Small intestine (tissue), 7 donors: ENCODE measurements around the gene ECHS1. TPM values are rescaled to one million over a fixed set of nuclear protein-coding genes. Genes with fewer than 3 reads are reported as not detected.

Experiments
- DNase-seq, 2 donors: peaks; one replicate each; pipeline versions ENCODE4 v3.0.0 to v3.0.0-alpha.2; 2013
- FAIRE-seq: peaks from 2 replicates; lab custom pipeline; 2012; peaks lifted over from hg19 to GRCh38; lab: Jason Lieb, UNC
- H3K27ac ChIP-seq, 3 donors: one replicate each; pipeline ENCODE4 v1.5.1; 2013; ENCODE audit warnings: low read length in 2 of 3, mild to moderate bottlenecking in 2 of 3, control low read depth in 1 of 3, inconsistent platforms in 1 of 3, low read depth in 1 of 3, moderate library complexity in 1 of 3
- H3K27me3 ChIP-seq, 3 donors: one replicate each; pipeline ENCODE4 v1.6.1; 2013; ENCODE audit warnings: low read length in 3 of 3, inconsistent platforms in 1 of 3; ENCODE audit not compliant: control insufficient read depth in 3 of 3, insufficient read depth in 3 of 3
- H3K36me3 ChIP-seq, 3 donors: one replicate each; pipeline ENCODE4 v1.6.1; 2013; ENCODE audit warnings: low read length in 3 of 3, inconsistent platforms in 1 of 3, low read depth in 1 of 3, mild to moderate bottlenecking in 1 of 3, moderate library complexity in 1 of 3; ENCODE audit not compliant: control insufficient read depth in 3 of 3, insufficient read depth in 2 of 3
- H3K4me1 ChIP-seq, 3 donors: one replicate each; pipeline ENCODE4 v1.6.1; 2013; ENCODE audit warnings: low read length in 2 of 3, inconsistent platforms in 1 of 3, low read depth in 1 of 3, mild to moderate bottlenecking in 1 of 3, moderate library complexity in 1 of 3; ENCODE audit not compliant: control insufficient read depth in 3 of 3, insufficient read depth in 2 of 3
- H3K4me3 ChIP-seq, 3 donors: one replicate each; pipeline ENCODE4 v1.5.1; 2013; ENCODE audit warnings: low read length in 3 of 3, control low read depth in 1 of 3, inconsistent platforms in 1 of 3, low read depth in 1 of 3, mild to moderate bottlenecking in 1 of 3, moderate library complexity in 1 of 3
- H3K9me3 ChIP-seq, 2 donors: one replicate each; pipeline ENCODE4 v1.6.1; 2013; ENCODE audit warnings: low read depth in 1 of 2, low read length in 1 of 2; ENCODE audit not compliant: control insufficient read depth in 2 of 2, insufficient read depth in 1 of 2
- WGBS, 3 donors: extraction: QIAGEN DNeasy Blood & Tissue Kit; methylation state at CpG; one replicate each; pipeline ENCODE4 v1.1.7; 2013; 5-methylcytosine and 5-hydroxymethylcytosine counted together
- polyA plus RNA-seq, 4 donors: library from polyadenylated mRNA; stranded (reverse) in 3 of 4; unstranded in 1 of 4; fragments of 200-250 nt in 3 of 4; fragments of 120-200 nt in 1 of 4; gene quantifications; one replicate each; pipeline versions ENCODE4 v1.2.1 to v1.2.3, GENCODE V29; 2013
- donor health status: healthy with polysubstance abuse.
- donor health status: control.
- donor health status: control.
- donor health status: Bipolar disorder and iron deficiency.
- donor health status: healthy.

The ECHS1 gene
- polyA plus RNA-seq, 4 donors = 140 to 371 (median 225) TPM

DNA sequence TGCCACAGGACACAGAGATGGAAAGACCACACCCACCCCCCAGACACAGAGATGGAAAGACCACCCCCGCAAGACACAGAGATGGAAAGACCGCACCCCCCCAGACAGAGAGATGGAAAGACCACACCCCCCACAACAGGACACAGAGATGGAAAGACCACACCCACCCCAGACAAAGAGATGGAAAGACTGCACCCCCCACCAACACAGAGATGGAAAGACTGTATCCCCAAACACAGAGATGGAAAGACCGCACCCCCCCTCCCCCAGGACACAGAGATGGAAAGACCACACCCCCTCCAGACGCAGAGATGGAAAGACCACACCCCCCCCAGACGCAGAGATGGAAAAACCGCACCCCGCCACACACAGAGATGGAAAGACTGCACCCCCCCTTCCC lies 56.4 kb downstream of the ECHS1 start:
- H3K36me3 ChIP-seq = peaks cover 0 to 18% (median 4%) of the 10 kb centered on the region in 3 donors
- 82 to 86% (median 83%) methylated on average over 7 of the region's 7 CpGs for WGBS, 3 donors
- no peak for DNase-seq
- H3K27me3 ChIP-seq = peaks cover 0 to 6% (median 5%) of the 10 kb centered on the region in 3 donors
- no peak overlapping the region for H3K27ac ChIP-seq
- H3K9me3 ChIP-seq = no peaks in the 10 kb centered on the region
- no peak overlapping the region for H3K4me3 ChIP-seq
- no peak for FAIRE-seq
- no peaks in the 10 kb centered on the region for H3K4me1 ChIP-seq

DNA sequence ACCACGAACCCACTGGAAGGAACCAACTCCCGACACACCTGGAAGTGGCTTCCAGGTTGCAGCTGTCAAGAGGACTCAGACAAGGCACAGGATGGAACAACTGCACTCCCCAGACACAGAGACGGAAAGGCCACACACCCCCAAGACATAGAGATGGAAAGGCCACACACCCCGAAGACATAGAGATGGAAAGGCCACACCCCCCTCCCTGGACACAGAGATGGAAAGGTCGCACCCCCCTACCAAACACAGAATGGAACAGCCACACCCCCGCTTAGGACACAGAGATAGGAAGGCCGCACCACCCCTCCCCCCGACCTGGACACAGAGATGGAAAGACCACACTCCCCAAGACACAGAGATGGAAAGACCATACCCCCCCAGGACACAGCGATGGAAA lies 56.9 kb downstream of the ECHS1 start:
- FAIRE-seq (no peak), DNase-seq (no peak)
- Histone ChIP-seq H3K27me3 (peaks cover 0 to 6% (median 5%) of the 10 kb centered on the region in 3 donors), H3K27ac (no peak overlapping the region), H3K4me3 (no peak overlapping the region), H3K9me3 (no peaks in the 10 kb centered on the region), H3K36me3 (peaks cover 0 to 21% (median 4%) of the 10 kb centered on the region in 3 donors), H3K4me1 (no peaks in the 10 kb centered on the region)
- 90% methylated on average over 9 of the region's 9 CpGs for WGBS, 3 donors

DNA sequence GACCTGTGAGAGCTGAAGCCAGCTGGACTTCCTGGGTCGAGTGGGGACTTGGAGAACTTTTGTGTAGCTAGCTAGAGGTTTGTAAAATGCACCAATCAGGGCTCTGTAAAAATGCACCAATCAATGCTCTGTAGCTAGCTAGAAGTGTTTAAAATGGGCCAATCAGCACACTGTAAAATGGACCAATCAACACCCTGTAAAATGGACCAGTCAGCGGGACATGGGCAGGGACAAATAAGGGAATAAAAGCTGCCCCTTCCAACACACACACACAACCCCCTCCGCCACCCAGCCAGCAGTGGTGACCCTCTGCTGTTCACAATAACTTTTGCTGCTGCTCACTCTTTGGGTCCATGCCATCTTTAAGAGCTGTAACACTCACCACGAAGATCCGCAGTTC lies 57.3 kb downstream of the ECHS1 start:
- no peaks in the 10 kb centered on the region for H3K4me1 ChIP-seq
- no peaks in the 10 kb centered on the region for H3K9me3 ChIP-seq
- peaks cover 0 to 6% (median 5%) of the 10 kb centered on the region in 3 donors for H3K27me3 ChIP-seq
- no peak overlapping the region for H3K4me3 ChIP-seq
- FAIRE-seq (no peak), DNase-seq (no peak)
- H3K27ac ChIP-seq = no peak overlapping the region
- 80 to 84% (median 84%) methylated on average over 5 of the region's 5 CpGs for WGBS, 3 donors
- peaks cover 0 to 22% (median 4%) of the 10 kb centered on the region in 3 donors for H3K36me3 ChIP-seq

DNA sequence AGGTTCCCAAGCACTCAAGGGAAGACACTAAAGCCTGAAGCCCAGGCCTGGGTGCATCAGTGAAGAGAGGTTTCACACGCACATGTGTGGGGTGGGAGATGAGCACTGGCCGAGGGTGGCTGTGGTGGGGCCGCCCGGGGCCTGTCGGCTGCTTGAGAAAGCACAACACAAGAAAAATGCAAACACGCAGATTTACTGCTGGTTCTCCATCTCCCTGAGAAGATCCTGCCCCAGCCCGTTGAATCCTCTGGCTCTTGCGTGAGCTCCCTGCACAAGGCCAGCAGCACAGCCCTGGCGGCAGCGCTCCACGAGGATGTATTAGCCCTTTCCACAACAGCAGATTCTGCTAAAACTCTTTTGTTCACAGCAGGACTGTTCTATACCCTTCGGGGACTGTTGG lies 58.2 kb downstream of the ECHS1 start:
- Histone ChIP-seq H3K36me3 (peaks cover 0 to 31% (median 4%) of the 10 kb centered on the region in 3 donors), H3K4me1 (no peaks in the 10 kb centered on the region), H3K4me3 (no peak overlapping the region), H3K27me3 (peaks cover 0 to 6% (median 3%) of the 10 kb centered on the region in 3 donors), H3K27ac (no peak overlapping the region), H3K9me3 (no peaks in the 10 kb centered on the region)
- DNase-seq (no peak), FAIRE-seq (no peak)
- WGBS, 3 donors = 89 to 94% (median 90%) methylated on average over 12 of the region's 12 CpGs

DNA sequence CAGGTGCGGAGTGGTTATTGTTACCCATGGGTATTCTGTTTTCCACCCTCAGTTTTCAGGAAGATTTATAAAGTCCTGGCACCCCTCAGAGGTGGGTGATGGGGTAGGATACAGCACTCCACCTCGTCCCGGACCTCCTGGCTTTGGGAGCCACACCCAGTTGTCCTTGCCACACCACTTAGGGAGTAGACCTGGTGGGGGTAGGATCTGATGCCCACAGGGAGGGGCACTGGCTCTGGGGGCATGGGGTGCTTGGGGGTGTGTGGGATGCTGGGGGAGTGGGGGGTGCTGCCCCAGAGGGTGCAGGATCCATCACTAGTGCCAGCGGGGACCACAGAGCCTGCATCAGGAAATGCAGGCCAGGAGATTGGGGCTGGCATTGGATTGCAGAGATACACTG lies 60.0 kb downstream of the ECHS1 start:
- H3K4me1 ChIP-seq = peaks cover 0 to 4% (median 0%) of the 10 kb centered on the region in 3 donors
- FAIRE-seq = no peak
- WGBS, 3 donors = 81 to 87% (median 82%) methylated on average over 4 of the region's 4 CpGs
- no peak overlapping the region for H3K27ac ChIP-seq
- H3K36me3 ChIP-seq = peaks cover 0 to 37% (median 4%) of the 10 kb centered on the region in 3 donors
- H3K4me3 ChIP-seq = no peak overlapping the region
- DNase-seq = no peak
- H3K9me3 ChIP-seq = no peaks in the 10 kb centered on the region
- H3K27me3 ChIP-seq = no peaks in the 10 kb centered on the region

DNA sequence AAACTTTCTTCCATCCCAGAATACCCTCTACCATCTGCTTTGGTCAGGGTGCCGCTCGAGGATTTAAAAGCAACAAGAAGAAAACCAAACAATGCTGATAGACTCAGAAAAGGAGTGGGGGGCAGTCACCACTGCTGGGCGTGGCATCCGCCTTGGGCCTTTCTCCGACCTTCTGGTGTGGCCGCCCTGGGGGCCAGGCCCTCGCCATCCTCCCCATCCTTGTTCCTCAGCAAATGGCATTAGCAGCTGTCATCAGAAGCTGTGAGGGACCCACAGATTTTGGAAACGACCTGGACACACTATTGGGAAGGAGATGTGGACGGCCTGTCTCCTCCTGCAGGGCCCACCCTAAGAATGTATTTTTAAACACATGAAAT lies 60.4 kb downstream of the ECHS1 start:
- H3K27me3 ChIP-seq = no peaks in the 10 kb centered on the region
- 89 to 94% (median 93%) methylated on average over 9 of the region's 9 CpGs for WGBS, 3 donors
- DNase-seq = no peak
- FAIRE-seq = no peak
- no peaks in the 10 kb centered on the region for H3K9me3 ChIP-seq
- peaks cover 0 to 37% (median 4%) of the 10 kb centered on the region in 3 donors for H3K36me3 ChIP-seq
- H3K27ac ChIP-seq = no peak overlapping the region
- peaks cover 0 to 4% (median 0%) of the 10 kb centered on the region in 3 donors for H3K4me1 ChIP-seq
- no peak overlapping the region for H3K4me3 ChIP-seq

Other genes starting within 250 kb of the ECHS1 start
- 10 to 100 TPM in 1 of 4 donors, under 1 TPM in 1, not detected in 2; 0.37 to 18.6 TPM for gene KNDC1, start 213.1 kb downstream of the ECHS1 start, polyA plus RNA-seq
- gene UTF1, start 143.1 kb downstream of the ECHS1 start, polyA plus RNA-seq = not detected
- under 1 TPM in 2 of 4 donors, not detected in 2; 0.19 to 0.30 TPM for gene VENTX, start 135.5 kb downstream of the ECHS1 start, polyA plus RNA-seq
- gene ADAM8, start 96.5 kb downstream of the ECHS1 start, polyA plus RNA-seq = 1 to 10 TPM in 3 of 4 donors, under 1 TPM in 1; 0.67 to 4.4 (median 2.1) TPM
- gene TUBGCP2, start 64.5 kb downstream of the ECHS1 start, polyA plus RNA-seq = 100 to 1,000 TPM in 2 of 4 donors, 10 to 100 TPM in 2; 43.1 to 173 (median 88.4) TPM
- 10 to 100 TPM; 21.8 to 61.5 (median 48.8) TPM for gene ZNF511, start 64.4 kb downstream of the ECHS1 start, polyA plus RNA-seq
- 1 to 10 TPM in 2 of 4 donors, not detected in 2; 1.1 to 3.0 TPM for gene CALY, start 36.5 kb downstream of the ECHS1 start, polyA plus RNA-seq
- 1,000 to 10,000 TPM in 2 of 4 donors, 100 to 1,000 TPM in 2; 284 to 2,052 (median 1,107) TPM for gene PRAP1, start 26.0 kb downstream of the ECHS1 start, polyA plus RNA-seq
- gene FUOM, start 15.3 kb downstream of the ECHS1 start, polyA plus RNA-seq = 100 to 1,000 TPM in 2 of 4 donors, 10 to 100 TPM in 2; 62.5 to 320 (median 165) TPM
- 10 to 100 TPM in 3 of 4 donors, 1 to 10 TPM in 1; 7.9 to 40.8 (median 11.4) TPM for gene PAOX, start 5.9 kb upstream of the ECHS1 start, polyA plus RNA-seq
- gene MTG1, start 20.8 kb upstream of the ECHS1 start, polyA plus RNA-seq = 100 to 1,000 TPM in 2 of 4 donors, 10 to 100 TPM in 2; 67.4 to 124 (median 90.9) TPM
- 1 to 10 TPM in 2 of 4 donors, under 1 TPM in 2; 0.81 to 3.3 (median 0.99) TPM for gene SPRN, start 51.3 kb upstream of the ECHS1 start, polyA plus RNA-seq
- gene SCART1, start 80.6 kb upstream of the ECHS1 start, polyA plus RNA-seq = 1 to 10 TPM in 1 of 4 donors, under 1 TPM in 2, not detected in 1; 0.22 to 2.1 (median 0.33) TPM
- gene CYP2E1, start 154.0 kb upstream of the ECHS1 start, polyA plus RNA-seq = under 1 TPM in 2 of 4 donors, not detected in 2; 0.48 to 0.75 TPM
- gene SYCE1, start 192.2 kb upstream of the ECHS1 start, polyA plus RNA-seq = under 1 TPM in 2 of 4 donors, not detected in 2; 0.09 to 0.24 TPM